K562 (cell line): Measurements from ENCODE around the gene SPOCK2. TPM values are rescaled to one million over a fixed set of nuclear protein-coding genes. Genes with fewer than 3 reads are reported as not detected.

Experiments used
- BRD4 ChIP-seq: fragments of 200-600 bp; sonication (generic); IDR thresholded peaks from 2 replicates; pipeline ENCODE4 v1.6.1; 2017; ENCODE audit warnings: inconsistent platforms
- CEBPB ChIP-seq: fragments of 450-650 bp; IDR thresholded peaks from 2 replicates; pipeline ENCODE4 v1.6.1; 2016; ENCODE audit warnings: missing genetic modification characterization, missing compliant biosample characterization
- CTCF ChIP-seq, 3 experiments: IDR thresholded peaks in 2 of 3; conservative IDR thresholded peaks in 1 of 3; 2 replicates each; pipeline ENCODE4 v1.5.1; 2011 to 2012; ENCODE audit warnings: low read length in 3 of 3, mild to moderate bottlenecking in 3 of 3, control low read depth in 2 of 3, improper control_type of control experiment in 1 of 3, inconsistent platforms in 1 of 3, low read depth in 1 of 3, mixed read lengths in 1 of 3, moderate library complexity in 1 of 3; ENCODE audit not compliant: insufficient read depth in 2 of 3
- E2F8 ChIP-seq: fragments of 450-650 bp; IDR thresholded peaks from 2 replicates; pipeline ENCODE4 v1.7.1; 2018; ENCODE audit warnings: mild to moderate bottlenecking, low read depth; ENCODE audit not compliant: partially characterized antibody
- FOSL1 ChIP-seq: fragments of 200-800 bp; sonication (Bioruptor generic); conservative IDR thresholded peaks from 2 replicates; pipeline ENCODE4 v1.6.1; 2016; ENCODE audit warnings: missing genetic modification characterization, missing compliant biosample characterization
- HDAC1 ChIP-seq, 2 experiments: fragments of 450-650 bp; IDR thresholded peaks; 2 replicates each; pipeline ENCODE4 v1.6.1; 2016 to 2017; ENCODE audit warnings: inconsistent platforms in 1 of 2, mild to moderate bottlenecking in 1 of 2, moderate library complexity in 1 of 2
- HNRNPK ChIP-seq: fragments of 200-400 bp; formaldehyde crosslinking; IDR thresholded peaks from one replicate; pipeline ENCODE4 v1.6.1; 2018; ENCODE audit warnings: mild to moderate bottlenecking, low read depth, low read length; ENCODE audit not compliant: poor library complexity, severe bottlenecking
- KDM5B ChIP-seq: fragments of 200-600 bp; sonication (generic); IDR thresholded peaks from 2 replicates; pipeline ENCODE4 v1.6.1; 2012; ENCODE audit warnings: low read depth, mild to moderate bottlenecking, moderate library complexity, low read length, control low read depth, inconsistent platforms; ENCODE audit not compliant: insufficient replicate concordance
- NRF1 ChIP-seq, 2 experiments: fragments of 450-650 bp; IDR thresholded peaks in 1 of 2; conservative IDR thresholded peaks in 1 of 2; 2 replicates each; pipeline ENCODE4 v1.6.1; 2014; ENCODE audit warnings: mild to moderate bottlenecking in 2 of 2
- SMC3 ChIP-seq: conservative IDR thresholded peaks from 2 replicates; pipeline ENCODE4 v1.6.1; 2011; ENCODE audit warnings: low read depth, low read length, improper control_type of control experiment; ENCODE audit not compliant: insufficient read depth
- STAG1 ChIP-seq: sonication (generic); formaldehyde crosslinking; IDR thresholded peaks from 2 replicates; pipeline ENCODE4 v1.5.0; 2020; ENCODE audit warnings: missing genetic modification reagents, borderline replicate concordance
- TFAP4 ChIP-seq: sonication (generic); formaldehyde crosslinking; IDR thresholded peaks from 2 replicates; pipeline ENCODE4 v1.8.0; 2022; ENCODE audit warnings: missing genetic modification reagents, mild to moderate bottlenecking, moderate library complexity, borderline replicate concordance
- ZBTB33 ChIP-seq: sonication (generic); formaldehyde crosslinking; IDR thresholded peaks from 2 replicates; pipeline ENCODE4 v1.8.1; 2023; ENCODE audit warnings: mild to moderate bottlenecking, missing genetic modification reagents
- ZNF124 ChIP-seq: sonication (generic); formaldehyde crosslinking; IDR thresholded peaks from 2 replicates; pipeline ENCODE4 v1.8.1; 2022; ENCODE audit warnings: missing genetic modification reagents
- ZNF274 ChIP-seq: IDR thresholded peaks from 2 replicates; pipeline ENCODE4 v1.6.1; 2011; ENCODE audit warnings: low read depth, mild to moderate bottlenecking, low read length, moderate library complexity, borderline replicate concordance
- ZNF766 ChIP-seq: fragments of 200-800 bp; sonication (Bioruptor generic); conservative IDR thresholded peaks from 2 replicates; pipeline ENCODE4 v1.6.1; 2016; ENCODE audit warnings: missing genetic modification characterization, missing compliant biosample characterization
- ZSCAN32 ChIP-seq: fragments of 450-650 bp; formaldehyde crosslinking; IDR thresholded peaks from 2 replicates; pipeline ENCODE4 v1.4.0; 2020; ENCODE audit warnings: mild to moderate bottlenecking, moderate library complexity
- polyA plus RNA-seq, 8 experiments: library from polyadenylated mRNA; depleted of rRNA in 4 of 8; stranded (reverse) in 5 of 8; unstranded in 3 of 8; fragments of >200 nt; fragmentation: Nextera tagmentation in 2 of 8; fragmentation: Illumina TruSeq in 1 of 8; extraction: Ambion mirVana in 2 of 8; extraction: Trizol in 1 of 8; gene quantifications; 2 replicates each; pipeline versions ENCODE4 v1.2.1 to v1.2.3, GENCODE V29; 2011 to 2014; ENCODE audit warnings: inconsistent platforms in 1 of 8, missing spikeins in 1 of 8
- total RNA-seq, 7 experiments: library from RNA; depleted of rRNA in 6 of 7; stranded (reverse); fragments of >200 nt in 6 of 7; fragmentation: Illumina TruSeq in 2 of 7; extraction: Trizol in 2 of 7; gene quantifications; 2 replicates each; pipeline versions ENCODE4 v1.2.1 to v1.2.3, GENCODE V29; 2011 to 2021; ENCODE audit warnings: low replicate concordance in 1 of 7

The SPOCK2 gene
- total and polyA plus RNA-seq, 9 of the 15 experiments (the other 6 are each of a cell fraction or from before 2014, with no cell fraction given) = 0.04 to 0.86 (median 0.11) TPM; not detected in 2

GRCh38 chr10:72048450-72049124 is 39.8 kb downstream of the SPOCK2 start (continued):
- no peak for TF ChIP-seq HNRNPK
- no peak for TF ChIP-seq KDM5B
- TF ChIP-seq ZNF274 = no peak
- no peak for TF ChIP-seq ZNF124
- TF ChIP-seq ZNF766 (CRISPR knock-in tag) = peak; percentile 67
- peak; percentile 98 for TF ChIP-seq STAG1
- no peak for TF ChIP-seq BRD4
- TF ChIP-seq FOSL1 (tag) = 0 out of 2 replicates have a peak, but pooled peaks have one; percentile 21
- 0 out of 4 replicates have a peak, but pooled peaks of 1 of the 2 experiments have one; percentile 17 for TF ChIP-seq NRF1 (conservative IDR thresholded peaks at IDR 0.05 in 1 of 2, IDR thresholded peaks at IDR 0.05 in 1 of 2)
- peak; percentile 100 for TF ChIP-seq SMC3
- TF ChIP-seq CEBPB (tag) = peak; percentile 91
- TF ChIP-seq ZBTB33 (CRISPR knock-in tag) = peak; percentile 63; the same call in 1 of the 2 replicates
- TF ChIP-seq CTCF (IDR thresholded peaks at IDR 0.05 in 2 of 3, conservative IDR thresholded peaks at IDR 0.05 in 1 of 3; ENCODE audit: insufficient read depth in 2 of 3, low read depth in 1 of 3, low read length in 3 of 3) = peak; percentile 100
- TF ChIP-seq ZSCAN32 (CRISPR knock-in tag) = peak; percentile 87
- peak; percentile 69 for TF ChIP-seq TFAP4 (CRISPR knock-in tag)
- TF ChIP-seq HDAC1 (IDR thresholded peaks at IDR 0.05) = no peak
- peak; percentile 67 for TF ChIP-seq E2F8
